ENCODE results near the gene NPM1. TPM values are rescaled to one million over a fixed set of nuclear protein-coding genes. Genes with fewer than 3 reads are reported as not detected.

Gene NPM1
- total and polyA plus RNA-seq, 4 donors: 133 to 959 (median 363) TPM

DNA sequence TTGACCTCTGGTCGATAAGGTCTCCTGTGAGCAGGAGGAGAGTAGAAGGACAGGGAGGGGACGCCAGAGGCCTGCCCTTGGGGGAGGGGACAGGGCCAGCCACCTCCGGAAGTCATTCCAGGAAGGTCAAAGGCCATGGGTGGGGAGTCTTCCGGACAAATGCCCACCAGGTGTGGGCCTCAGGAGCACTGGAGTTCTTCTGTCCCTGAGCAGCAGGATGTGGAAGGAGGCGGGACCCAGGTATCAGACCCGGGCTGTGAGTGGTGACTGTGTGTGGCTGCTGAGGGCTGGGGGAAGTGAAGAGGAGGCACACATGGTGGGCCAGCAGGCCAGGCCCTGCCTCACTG lies 45.7 kb downstream of the NPM1 start:
- Histone ChIP-seq H3K9ac (ENCODE audit: low read depth in 1 of 2, low read length in 2 of 2) (no peak overlapping the region), H3K36me3 (ENCODE audit: control insufficient read depth in 4 of 4, insufficient read depth in 3 of 4, low read depth in 1 of 4, low read length in 3 of 4) (no peaks in the 10 kb centered on the region), H3K27me3 (ENCODE audit: control insufficient read depth in 4 of 4, insufficient read depth in 4 of 4, low read length in 3 of 4) (no peaks in the 10 kb centered on the region), H3K4me1 (ENCODE audit: control insufficient read depth in 4 of 4, insufficient read depth in 4 of 4, low read length in 3 of 4) (no peaks in the 10 kb centered on the region), H3K27ac (ENCODE audit: low read depth in 1 of 2, low read length in 2 of 2) (no peak overlapping the region), H3K9me3 (ENCODE audit: control insufficient read depth in 4 of 4, low read length in 3 of 4) (no peaks in the 10 kb centered on the region), H3K4me3 (ENCODE audit: low read depth in 1 of 3, low read length in 3 of 3) (no peak overlapping the region)
- DNase-seq (ENCODE audit: low spot score): no peak
- 58% methylated on average over 6 of the region's 6 CpGs for WGBS
- TF ChIP-seq RAD21 (IDR thresholded peaks at IDR 0.05) (no peak), NR2F2 (IDR thresholded peaks at IDR 0.05) (peak; percentile 29), YY1 (IDR thresholded peaks at IDR 0.05) (no peak)

DNA sequence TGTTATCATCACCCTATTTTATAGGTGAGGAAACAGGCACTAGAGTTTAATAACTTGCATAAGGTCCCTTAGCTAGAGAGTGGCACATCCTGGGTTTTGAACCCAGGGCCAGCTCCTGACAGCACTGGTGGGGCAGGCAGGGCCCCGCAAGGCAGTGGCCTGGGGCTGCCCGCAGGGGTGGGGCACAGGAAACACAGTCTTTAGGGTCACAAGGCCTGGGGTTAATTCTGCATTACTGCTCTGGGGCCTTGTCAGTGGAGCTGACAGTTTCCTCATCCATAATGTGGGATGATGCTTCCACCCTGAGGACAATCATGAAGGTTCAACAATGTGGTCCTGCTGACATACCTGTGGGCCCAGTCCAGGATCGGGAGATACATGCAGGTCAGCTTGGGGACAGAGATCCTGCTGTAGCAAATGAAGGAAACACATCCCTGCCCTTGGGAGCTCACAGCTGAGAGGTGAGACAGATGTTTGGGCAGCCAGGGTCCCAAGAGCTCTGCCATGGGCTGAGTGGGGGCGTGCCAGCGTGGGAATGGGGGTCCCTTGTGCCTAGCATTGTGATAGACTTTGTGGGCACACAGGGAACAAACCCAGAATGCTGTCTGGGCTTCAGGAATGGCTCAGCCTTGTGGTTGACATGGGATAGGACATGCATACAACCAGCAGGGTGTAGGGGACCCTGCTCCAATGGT lies 46.5 kb downstream of the NPM1 start:
- Histone ChIP-seq H3K9me3 (ENCODE audit: control insufficient read depth in 4 of 4, low read length in 3 of 4) (no peaks in the 10 kb centered on the region), H3K4me1 (ENCODE audit: control insufficient read depth in 4 of 4, insufficient read depth in 4 of 4, low read length in 3 of 4) (no peaks in the 10 kb centered on the region), H3K27me3 (ENCODE audit: control insufficient read depth in 4 of 4, insufficient read depth in 4 of 4, low read length in 3 of 4) (no peaks in the 10 kb centered on the region), H3K4me3 (ENCODE audit: low read depth in 1 of 3, low read length in 3 of 3) (no peak overlapping the region), H3K27ac (ENCODE audit: low read depth in 1 of 2, low read length in 2 of 2) (no peak overlapping the region), H3K9ac (ENCODE audit: low read depth in 1 of 2, low read length in 2 of 2) (no peak overlapping the region), H3K36me3 (ENCODE audit: control insufficient read depth in 4 of 4, insufficient read depth in 3 of 4, low read depth in 1 of 4, low read length in 3 of 4) (no peaks in the 10 kb centered on the region)
- TF ChIP-seq GABPA (IDR thresholded peaks at IDR 0.05 in 1 of 2, conservative IDR thresholded peaks at IDR 0.05 in 1 of 2) (no peak), EGR1 (IDR thresholded peaks at IDR 0.05; ENCODE audit: low read depth in 2 of 2) (no peak), YY1 (IDR thresholded peaks at IDR 0.05) (no peak), TAF1 (conservative IDR thresholded peaks at IDR 0.05) (no peak)
- no peak for DNase-seq (ENCODE audit: low spot score)
- 94% methylated on average over 5 of the region's 5 CpGs for WGBS

DNA sequence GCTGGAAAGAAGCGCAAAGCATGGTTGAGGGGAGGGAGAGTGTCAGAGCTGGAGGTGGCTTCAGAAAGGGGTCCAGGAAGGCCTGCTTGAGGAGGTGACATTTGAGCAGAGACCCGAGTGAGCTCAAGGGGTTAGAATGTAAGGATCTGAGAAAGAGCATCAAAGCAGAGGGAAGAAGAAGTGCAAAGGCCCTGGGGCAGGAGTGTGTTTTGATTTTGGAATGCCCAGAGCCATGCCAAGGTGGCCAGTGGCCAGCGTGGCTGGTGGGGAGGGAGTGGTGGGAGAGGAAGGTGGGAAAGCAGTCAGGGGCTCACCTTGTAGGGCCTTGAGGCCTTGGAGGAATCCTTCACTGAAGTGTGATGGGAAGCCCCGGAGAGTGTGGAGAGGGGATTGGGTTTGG lies 47.2 kb downstream of the NPM1 start:
- H3K9me3 ChIP-seq (ENCODE audit: control insufficient read depth in 4 of 4, low read length in 3 of 4): no peaks in the 10 kb centered on the region
- no peak overlapping the region for H3K9ac ChIP-seq (ENCODE audit: low read depth in 1 of 2, low read length in 2 of 2)
- H3K4me3 ChIP-seq (ENCODE audit: low read depth in 1 of 3, low read length in 3 of 3): no peak overlapping the region
- H3K27me3 ChIP-seq (ENCODE audit: control insufficient read depth in 4 of 4, insufficient read depth in 4 of 4, low read length in 3 of 4): no peaks in the 10 kb centered on the region
- DNase-seq (ENCODE audit: low spot score): no peak
- H3K4me1 ChIP-seq (ENCODE audit: control insufficient read depth in 4 of 4, insufficient read depth in 4 of 4, low read length in 3 of 4): no peaks in the 10 kb centered on the region
- TF ChIP-seq, protein P1, sequence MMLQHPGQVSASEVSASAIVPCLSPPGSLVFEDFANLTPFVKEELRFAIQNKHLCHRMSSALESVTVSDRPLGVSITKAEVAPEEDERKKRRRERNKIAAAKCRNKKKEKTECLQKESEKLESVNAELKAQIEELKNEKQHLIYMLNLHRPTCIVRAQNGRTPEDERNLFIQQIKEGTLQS (IDR thresholded peaks at IDR 0.05): no peak
- H3K36me3 ChIP-seq (ENCODE audit: control insufficient read depth in 4 of 4, insufficient read depth in 3 of 4, low read depth in 1 of 4, low read length in 3 of 4): no peaks in the 10 kb centered on the region
- H3K27ac ChIP-seq (ENCODE audit: low read depth in 1 of 2, low read length in 2 of 2): no peak overlapping the region
- 95% methylated on average over 4 of the region's 4 CpGs for WGBS

DNA sequence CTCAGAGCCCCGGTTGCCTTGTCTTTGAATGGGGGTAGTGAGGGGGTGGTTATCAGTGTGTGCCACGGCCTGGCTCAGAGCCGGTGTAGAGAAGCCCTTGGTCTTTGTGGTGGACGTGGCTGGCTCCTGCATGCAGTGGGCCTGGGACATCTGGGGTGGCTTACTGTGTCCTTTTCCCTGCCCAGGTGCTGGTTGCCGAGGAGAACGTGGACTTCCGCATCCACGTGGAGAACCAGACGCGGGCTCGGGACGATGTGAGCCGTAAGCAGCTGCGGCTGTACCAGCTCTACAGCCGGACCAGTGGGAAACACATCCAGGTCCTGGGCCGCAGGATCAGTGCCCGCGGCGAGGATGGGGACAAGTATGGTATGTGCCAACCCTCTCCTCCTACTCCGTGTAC lies 48.3 kb downstream of the NPM1 start:
- no peak overlapping the region for H3K9ac ChIP-seq (ENCODE audit: low read depth in 1 of 2, low read length in 2 of 2)
- WGBS: 95% methylated on average over 20 of the region's 20 CpGs
- DNase-seq (ENCODE audit: low spot score): no peak
- no peaks in the 10 kb centered on the region for H3K4me1 ChIP-seq (ENCODE audit: control insufficient read depth in 4 of 4, insufficient read depth in 4 of 4, low read length in 3 of 4)
- no peaks in the 10 kb centered on the region for H3K9me3 ChIP-seq (ENCODE audit: control insufficient read depth in 4 of 4, low read length in 3 of 4)
- TF ChIP-seq RAD21 (IDR thresholded peaks at IDR 0.05) (no peak), NR2F2 (IDR thresholded peaks at IDR 0.05) (no peak), JUND (IDR thresholded peaks at IDR 0.05) (no peak), GABPA (IDR thresholded peaks at IDR 0.05 in 1 of 2, conservative IDR thresholded peaks at IDR 0.05 in 1 of 2) (no peak), HNF4G (IDR thresholded peaks at IDR 0.05) (no peak), FOXA2 (IDR thresholded peaks at IDR 0.05) (no peak), YY1 (IDR thresholded peaks at IDR 0.05) (no peak), TAF1 (conservative IDR thresholded peaks at IDR 0.05) (no peak), RXRA (IDR thresholded peaks at IDR 0.05) (no peak)
- TF ChIP-seq, protein P2, sequence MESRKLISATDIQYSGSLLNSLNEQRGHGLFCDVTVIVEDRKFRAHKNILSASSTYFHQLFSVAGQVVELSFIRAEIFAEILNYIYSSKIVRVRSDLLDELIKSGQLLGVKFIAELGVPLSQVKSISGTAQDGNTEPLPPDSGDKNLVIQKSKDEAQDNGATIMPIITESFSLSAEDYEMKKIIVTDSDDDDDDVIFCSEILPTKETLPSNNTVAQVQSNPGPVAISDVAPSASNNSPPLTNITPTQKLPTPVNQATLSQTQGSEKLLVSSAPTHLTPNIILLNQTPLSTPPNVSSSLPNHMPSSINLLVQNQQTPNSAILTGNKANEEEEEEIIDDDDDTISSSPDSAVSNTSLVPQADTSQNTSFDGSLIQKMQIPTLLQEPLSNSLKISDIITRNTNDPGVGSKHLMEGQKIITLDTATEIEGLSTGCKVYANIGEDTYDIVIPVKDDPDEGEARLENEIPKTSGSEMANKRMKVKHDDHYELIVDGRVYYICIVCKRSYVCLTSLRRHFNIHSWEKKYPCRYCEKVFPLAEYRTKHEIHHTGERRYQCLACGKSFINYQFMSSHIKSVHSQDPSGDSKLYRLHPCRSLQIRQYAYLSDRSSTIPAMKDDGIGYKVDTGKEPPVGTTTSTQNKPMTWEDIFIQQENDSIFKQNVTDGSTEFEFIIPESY (IDR thresholded peaks at IDR 0.05): no peak
- TF ChIP-seq, protein P3, sequence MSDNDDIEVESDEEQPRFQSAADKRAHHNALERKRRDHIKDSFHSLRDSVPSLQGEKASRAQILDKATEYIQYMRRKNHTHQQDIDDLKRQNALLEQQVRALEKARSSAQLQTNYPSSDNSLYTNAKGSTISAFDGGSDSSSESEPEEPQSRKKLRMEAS (IDR thresholded peaks at IDR 0.05): no peak
- TF ChIP-seq, protein P1 (IDR thresholded peaks at IDR 0.05): no peak
- TF ChIP-seq, protein P4, sequence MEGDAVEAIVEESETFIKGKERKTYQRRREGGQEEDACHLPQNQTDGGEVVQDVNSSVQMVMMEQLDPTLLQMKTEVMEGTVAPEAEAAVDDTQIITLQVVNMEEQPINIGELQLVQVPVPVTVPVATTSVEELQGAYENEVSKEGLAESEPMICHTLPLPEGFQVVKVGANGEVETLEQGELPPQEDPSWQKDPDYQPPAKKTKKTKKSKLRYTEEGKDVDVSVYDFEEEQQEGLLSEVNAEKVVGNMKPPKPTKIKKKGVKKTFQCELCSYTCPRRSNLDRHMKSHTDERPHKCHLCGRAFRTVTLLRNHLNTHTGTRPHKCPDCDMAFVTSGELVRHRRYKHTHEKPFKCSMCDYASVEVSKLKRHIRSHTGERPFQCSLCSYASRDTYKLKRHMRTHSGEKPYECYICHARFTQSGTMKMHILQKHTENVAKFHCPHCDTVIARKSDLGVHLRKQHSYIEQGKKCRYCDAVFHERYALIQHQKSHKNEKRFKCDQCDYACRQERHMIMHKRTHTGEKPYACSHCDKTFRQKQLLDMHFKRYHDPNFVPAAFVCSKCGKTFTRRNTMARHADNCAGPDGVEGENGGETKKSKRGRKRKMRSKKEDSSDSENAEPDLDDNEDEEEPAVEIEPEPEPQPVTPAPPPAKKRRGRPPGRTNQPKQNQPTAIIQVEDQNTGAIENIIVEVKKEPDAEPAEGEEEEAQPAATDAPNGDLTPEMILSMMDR (IDR thresholded peaks at IDR 0.05; ENCODE audit: low read depth, low read length, missing input control): no peak
- TF ChIP-seq, protein P5, sequence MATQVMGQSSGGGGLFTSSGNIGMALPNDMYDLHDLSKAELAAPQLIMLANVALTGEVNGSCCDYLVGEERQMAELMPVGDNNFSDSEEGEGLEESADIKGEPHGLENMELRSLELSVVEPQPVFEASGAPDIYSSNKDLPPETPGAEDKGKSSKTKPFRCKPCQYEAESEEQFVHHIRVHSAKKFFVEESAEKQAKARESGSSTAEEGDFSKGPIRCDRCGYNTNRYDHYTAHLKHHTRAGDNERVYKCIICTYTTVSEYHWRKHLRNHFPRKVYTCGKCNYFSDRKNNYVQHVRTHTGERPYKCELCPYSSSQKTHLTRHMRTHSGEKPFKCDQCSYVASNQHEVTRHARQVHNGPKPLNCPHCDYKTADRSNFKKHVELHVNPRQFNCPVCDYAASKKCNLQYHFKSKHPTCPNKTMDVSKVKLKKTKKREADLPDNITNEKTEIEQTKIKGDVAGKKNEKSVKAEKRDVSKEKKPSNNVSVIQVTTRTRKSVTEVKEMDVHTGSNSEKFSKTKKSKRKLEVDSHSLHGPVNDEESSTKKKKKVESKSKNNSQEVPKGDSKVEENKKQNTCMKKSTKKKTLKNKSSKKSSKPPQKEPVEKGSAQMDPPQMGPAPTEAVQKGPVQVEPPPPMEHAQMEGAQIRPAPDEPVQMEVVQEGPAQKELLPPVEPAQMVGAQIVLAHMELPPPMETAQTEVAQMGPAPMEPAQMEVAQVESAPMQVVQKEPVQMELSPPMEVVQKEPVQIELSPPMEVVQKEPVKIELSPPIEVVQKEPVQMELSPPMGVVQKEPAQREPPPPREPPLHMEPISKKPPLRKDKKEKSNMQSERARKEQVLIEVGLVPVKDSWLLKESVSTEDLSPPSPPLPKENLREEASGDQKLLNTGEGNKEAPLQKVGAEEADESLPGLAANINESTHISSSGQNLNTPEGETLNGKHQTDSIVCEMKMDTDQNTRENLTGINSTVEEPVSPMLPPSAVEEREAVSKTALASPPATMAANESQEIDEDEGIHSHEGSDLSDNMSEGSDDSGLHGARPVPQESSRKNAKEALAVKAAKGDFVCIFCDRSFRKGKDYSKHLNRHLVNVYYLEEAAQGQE (IDR thresholded peaks at IDR 0.05): no peak
- H3K27ac ChIP-seq (ENCODE audit: low read depth in 1 of 2, low read length in 2 of 2): no peak overlapping the region
- H3K36me3 ChIP-seq (ENCODE audit: control insufficient read depth in 4 of 4, insufficient read depth in 3 of 4, low read depth in 1 of 4, low read length in 3 of 4): no peaks in the 10 kb centered on the region
- no peaks in the 10 kb centered on the region for H3K27me3 ChIP-seq (ENCODE audit: control insufficient read depth in 4 of 4, insufficient read depth in 4 of 4, low read length in 3 of 4)
- H3K4me3 ChIP-seq (ENCODE audit: low read depth in 1 of 3, low read length in 3 of 3): no peak overlapping the region

Data from liver (tissue), 9 donors.